ENCODE data around the gene ACER2. TPM values are rescaled to one million over a fixed set of nuclear protein-coding genes. Genes with fewer than 3 reads are reported as not detected.

ACER2 gene
- total RNA-seq, 1 donor from 2014 or later, result 30.5 TPM

GRCh38 chr9:19481121-19481870, 72.5 kb downstream of the ACER2 start:
- H3K36me3 Mint-ChIP-seq (ENCODE audit: unreplicated experiment), result no peaks in the 10 kb centered on the region
- peaks cover 3% of the 10 kb centered on the region for H3K4me1 Mint-ChIP-seq (ENCODE audit: low read depth, unreplicated experiment)
- H3K27me3 Mint-ChIP-seq (ENCODE audit: unreplicated experiment), result peaks cover 14% of the 10 kb centered on the region
- H3K27ac Mint-ChIP-seq (ENCODE audit: unreplicated experiment), result no peak overlapping the region
- no peak for TF ChIP-seq CTCF (IDR thresholded peaks at IDR 0.05; ENCODE audit: partially characterized antibody, unreplicated experiment)
- H3K9me3 Mint-ChIP-seq (ENCODE audit: unreplicated experiment), result peaks cover 5% of the 10 kb centered on the region
- no peak overlapping the region for H3K4me3 Mint-ChIP-seq (ENCODE audit: unreplicated experiment)
- no peak for DNase-seq

GRCh38 chr9:19481971-19482404, 73.2 kb downstream of the ACER2 start:
- Mint-ChIP-seq H3K27me3 (ENCODE audit: unreplicated experiment) (peaks cover 14% of the 10 kb centered on the region), H3K9me3 (ENCODE audit: unreplicated experiment) (peaks cover 5% of the 10 kb centered on the region), H3K4me3 (ENCODE audit: unreplicated experiment) (no peak overlapping the region), H3K27ac (ENCODE audit: unreplicated experiment) (no peak overlapping the region), H3K36me3 (ENCODE audit: unreplicated experiment) (no peaks in the 10 kb centered on the region), H3K4me1 (ENCODE audit: low read depth, unreplicated experiment) (peaks cover 3% of the 10 kb centered on the region)
- DNase-seq, result no peak
- no peak for TF ChIP-seq CTCF (IDR thresholded peaks at IDR 0.05; ENCODE audit: partially characterized antibody, unreplicated experiment)

GRCh38 chr9:19484699-19485098, 75.9 kb downstream of the ACER2 start:
- Mint-ChIP-seq H3K36me3 (ENCODE audit: unreplicated experiment) (no peaks in the 10 kb centered on the region), H3K4me3 (ENCODE audit: unreplicated experiment) (no peak overlapping the region), H3K27ac (ENCODE audit: unreplicated experiment) (no peak overlapping the region), H3K4me1 (ENCODE audit: low read depth, unreplicated experiment) (peaks cover 3% of the 10 kb centered on the region), H3K9me3 (ENCODE audit: unreplicated experiment) (peaks cover 3% of the 10 kb centered on the region), H3K27me3 (ENCODE audit: unreplicated experiment) (peaks cover 12% of the 10 kb centered on the region)
- no peak for DNase-seq
- TF ChIP-seq CTCF (IDR thresholded peaks at IDR 0.05; ENCODE audit: partially characterized antibody, unreplicated experiment), result no peak

GRCh38 chr9:19485193-19485592, 76.4 kb downstream of the ACER2 start:
- no peak for DNase-seq
- Mint-ChIP-seq H3K27me3 (ENCODE audit: unreplicated experiment) (peaks cover 11% of the 10 kb centered on the region), H3K36me3 (ENCODE audit: unreplicated experiment) (no peaks in the 10 kb centered on the region), H3K4me3 (ENCODE audit: unreplicated experiment) (no peak overlapping the region), H3K9me3 (ENCODE audit: unreplicated experiment) (peaks cover 3% of the 10 kb centered on the region), H3K4me1 (ENCODE audit: low read depth, unreplicated experiment) (peaks cover 3% of the 10 kb centered on the region), H3K27ac (ENCODE audit: unreplicated experiment) (no peak overlapping the region)
- no peak for TF ChIP-seq CTCF (IDR thresholded peaks at IDR 0.05; ENCODE audit: partially characterized antibody, unreplicated experiment)

- no peaks in the 10 kb centered on the region for H3K36me3 Mint-ChIP-seq (ENCODE audit: unreplicated experiment)
- DNase-seq, result no peak
- peaks cover 3% of the 10 kb centered on the region for H3K9me3 Mint-ChIP-seq (ENCODE audit: unreplicated experiment)
- no peak overlapping the region for H3K4me3 Mint-ChIP-seq (ENCODE audit: unreplicated experiment)
- no peak overlapping the region for H3K27ac Mint-ChIP-seq (ENCODE audit: unreplicated experiment)
- peaks cover 4% of the 10 kb centered on the region for H3K27me3 Mint-ChIP-seq (ENCODE audit: unreplicated experiment)
- peaks cover 3% of the 10 kb centered on the region for H3K4me1 Mint-ChIP-seq (ENCODE audit: low read depth, unreplicated experiment)
- no peak for TF ChIP-seq CTCF (IDR thresholded peaks at IDR 0.05; ENCODE audit: partially characterized antibody, unreplicated experiment)
Measured at GRCh38 chr9:19486803-19487202, 78.0 kb downstream of the ACER2 start.

Data from glutamatergic neuron (in vitro differentiated cells).